SIG-M5 (cell line): Measurements from ENCODE around the gene PPM1H.
"Not testable (repeated sequence)": the region's sequence is repeated elsewhere in the genome, so short reads cannot be mapped to it uniquely, and the experiment has no call there.

Experiments
- DNase-seq: peaks from one replicate; lab custom pipeline; 2025; lab: John Stamatoyannopoulos, UW

Gene PPM1H

DNA sequence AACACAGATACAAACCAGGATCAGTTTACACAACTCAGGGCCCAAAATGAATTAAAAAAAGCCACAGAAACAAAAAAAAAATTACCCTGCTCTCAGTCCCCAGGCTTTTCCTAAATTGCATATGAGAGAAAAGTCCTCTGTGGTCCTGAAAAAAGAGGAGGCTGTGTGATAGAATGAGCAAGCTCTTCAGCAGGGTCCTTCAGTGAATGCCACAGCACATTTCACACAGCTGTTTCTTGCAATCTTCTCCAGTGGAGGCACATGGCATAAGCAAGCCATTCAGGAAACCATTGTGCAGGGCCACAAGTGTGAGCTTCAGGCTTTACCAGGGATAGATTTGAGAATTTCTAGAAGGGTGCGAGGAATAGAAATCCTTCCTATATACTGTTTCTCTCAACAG is 168.5 kb downstream of the PPM1H start:
- no peak for DNase-seq

DNA sequence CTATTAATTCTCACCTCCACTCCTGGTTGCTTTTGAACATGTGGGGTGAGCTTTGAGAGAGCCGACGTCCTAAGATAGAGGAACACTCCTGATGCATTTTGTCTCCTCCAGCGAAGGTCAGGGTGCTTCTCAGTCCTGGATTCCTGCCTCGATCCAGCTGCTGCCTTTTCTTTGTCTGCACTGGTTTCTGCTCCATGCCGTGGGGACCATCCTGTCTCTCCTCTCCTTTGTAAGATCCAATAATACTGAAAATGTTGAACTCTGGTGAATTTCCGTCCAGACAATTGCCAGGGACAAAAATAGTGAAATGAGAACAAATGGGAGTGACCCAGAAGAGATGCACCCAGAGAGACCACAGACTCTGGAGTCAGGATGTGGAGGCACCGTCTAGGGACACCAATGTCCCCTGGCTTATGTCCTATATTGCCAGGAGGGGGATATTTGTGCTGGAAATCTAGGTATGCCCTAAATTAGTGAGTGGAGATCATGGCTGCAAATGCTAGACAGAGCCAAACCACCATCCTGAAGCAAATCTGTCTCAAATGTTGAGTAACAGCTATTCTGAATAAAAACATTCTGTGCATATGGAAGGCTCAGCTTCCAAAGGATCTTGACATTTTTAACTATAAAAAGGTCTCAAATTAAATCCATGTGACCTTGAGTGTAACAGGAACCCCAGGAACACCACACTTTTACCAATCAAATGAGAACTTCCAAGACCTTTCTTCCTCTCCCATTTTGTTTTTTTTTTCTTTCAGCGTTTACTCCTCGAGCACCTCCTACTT is 170.9 kb downstream of the PPM1H start:
- DNase-seq, result no peak

- no peak for DNase-seq
These were observed 171.6 kb downstream of the PPM1H start for GRCh38 chr12:62763312-62763711.

DNA sequence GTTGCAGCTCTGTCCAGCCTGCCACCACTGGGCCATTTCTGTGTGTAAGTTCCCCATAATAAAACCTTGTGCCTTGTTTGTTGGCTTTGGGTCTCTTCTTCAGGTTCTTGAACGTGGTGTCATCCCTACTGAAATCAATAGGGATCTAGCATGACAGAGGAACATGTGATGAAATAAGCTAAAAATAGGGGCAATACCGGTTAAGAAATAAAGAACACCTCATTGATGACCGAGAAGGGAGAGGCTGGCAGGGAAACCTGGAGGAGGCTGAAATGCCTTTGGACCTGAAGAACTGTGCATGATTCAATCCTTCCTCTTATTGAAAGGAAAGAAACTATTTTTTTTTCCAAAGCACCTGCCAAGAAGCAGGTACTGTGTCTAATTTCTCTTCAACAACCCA is 172.3 kb downstream of the PPM1H start:
- DNase-seq, result no peak

GRCh38 chr12:62761658-62762057 is 173.3 kb downstream of the PPM1H start:
- DNase-seq, result no peak

- no peak for DNase-seq
These were observed 174.2 kb downstream of the PPM1H start for GRCh38 chr12:62760779-62761178.

DNA sequence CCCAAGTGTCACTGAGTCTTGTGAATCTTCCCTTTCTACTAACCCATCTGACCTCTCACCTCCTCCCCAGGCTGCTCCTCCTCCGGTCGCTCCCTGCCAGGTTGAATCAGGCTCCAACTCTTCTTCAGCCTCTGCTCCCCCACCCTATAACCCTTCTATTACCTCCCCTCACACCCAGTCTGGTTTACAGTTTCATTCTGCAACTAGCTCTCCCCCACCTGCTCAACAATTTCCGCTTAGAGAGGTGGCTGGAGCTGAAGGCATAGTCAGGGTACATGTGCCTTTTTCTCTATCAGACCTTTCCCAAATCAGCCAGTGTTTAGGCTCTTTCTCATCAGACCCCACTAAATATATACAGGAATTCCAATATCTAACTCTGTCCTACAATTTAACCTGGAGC is 174.6 kb downstream of the PPM1H start:
- DNase-seq, result not testable (repeated sequence)

GRCh38 chr12:62758216-62758615 is 176.7 kb downstream of the PPM1H start:
- DNase-seq, result no peak

DNA sequence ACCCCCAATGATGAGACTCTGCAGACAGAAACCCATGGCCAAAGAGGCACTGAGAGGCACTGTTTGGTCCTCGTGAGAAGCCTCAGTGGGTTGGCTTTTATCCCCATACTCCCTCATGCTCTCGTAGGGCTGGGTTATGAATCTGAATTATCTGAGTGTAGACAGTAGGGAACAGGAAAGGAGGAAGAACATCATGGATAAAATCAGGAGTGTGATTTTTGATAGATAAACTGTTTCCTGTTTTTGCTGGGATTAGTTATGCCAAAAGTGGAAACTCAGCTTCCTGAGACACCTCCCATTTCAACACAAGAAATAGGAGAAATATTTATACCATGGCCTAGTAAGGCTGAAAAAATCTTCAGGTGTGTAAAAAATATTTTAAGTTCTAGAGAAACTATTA is 177.9 kb downstream of the PPM1H start:
- DNase-seq, result no peak

GRCh38 chr12:62754706-62755105 is 180.2 kb downstream of the PPM1H start:
- no peak for DNase-seq

DNA sequence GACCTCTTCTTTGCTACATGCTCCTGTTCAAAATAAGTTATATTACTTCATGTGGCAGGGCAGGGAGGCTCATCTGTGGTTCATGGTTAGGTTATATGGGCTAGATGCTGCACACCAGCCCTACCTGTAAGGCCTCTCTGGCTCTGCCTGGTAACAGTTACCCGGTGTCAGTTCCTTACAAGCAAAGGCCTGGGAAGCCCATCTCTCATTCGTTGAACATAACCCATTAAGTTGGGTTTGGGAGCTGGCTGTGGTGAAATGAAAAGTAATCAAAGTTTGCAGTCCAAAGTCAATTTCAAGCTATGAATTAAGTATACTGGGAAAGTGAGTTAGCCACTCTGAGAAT is 183.2 kb downstream of the PPM1H start:
- no peak for DNase-seq

DNA sequence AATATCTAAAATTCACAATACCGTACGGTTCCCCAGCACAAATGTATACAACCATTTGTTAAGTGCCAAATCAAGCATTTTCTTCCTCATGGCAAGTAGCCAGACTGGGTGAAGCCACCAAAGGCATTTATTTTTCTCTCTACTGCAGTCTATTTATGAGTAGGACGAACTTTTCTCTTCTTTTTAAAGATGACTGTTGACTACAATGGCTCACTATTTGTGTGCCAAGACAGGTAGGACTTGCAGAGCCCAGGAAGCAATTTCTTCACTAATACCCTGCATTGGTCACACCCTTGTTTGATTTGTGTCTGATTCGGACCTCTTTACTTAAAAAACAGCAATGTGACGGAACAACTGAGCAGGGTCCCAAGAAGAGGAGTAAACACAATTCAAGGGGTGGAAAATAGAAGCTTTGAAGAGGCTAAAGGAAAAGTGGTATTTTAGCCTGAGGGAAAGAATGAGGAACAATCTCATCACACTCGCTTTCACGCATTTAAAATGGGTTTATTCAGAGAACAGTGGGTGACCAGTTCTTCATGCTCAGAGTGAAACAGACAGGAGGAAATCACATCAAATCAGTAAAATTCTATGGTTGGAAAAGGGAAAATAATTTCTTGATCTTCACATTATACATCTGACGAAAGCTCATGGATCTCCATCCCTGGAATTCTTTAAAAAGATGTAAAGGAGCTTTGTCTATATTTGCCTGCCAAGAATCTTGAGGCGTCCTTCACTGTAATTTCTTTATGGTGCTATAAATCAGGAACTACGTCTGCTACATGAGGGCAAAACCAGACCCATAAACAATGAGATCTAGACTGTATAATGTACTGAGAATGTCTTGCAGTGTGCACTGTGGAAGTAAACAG is 183.8 kb downstream of the PPM1H start:
- DNase-seq, result no peak

- no peak for DNase-seq
These were observed 185.4 kb downstream of the PPM1H start for GRCh38 chr12:62749586-62749985.

- DNase-seq, result no peak
These were observed 185.9 kb downstream of the PPM1H start for GRCh38 chr12:62748941-62749468.

- no peak for DNase-seq
These were observed 190.4 kb downstream of the PPM1H start for GRCh38 chr12:62744551-62744950.

- no peak for DNase-seq
These were observed 195.5 kb downstream of the PPM1H start for GRCh38 chr12:62739266-62740015.

GRCh38 chr12:62738616-62739015 is 196.3 kb downstream of the PPM1H start:
- no peak for DNase-seq

GRCh38 chr12:62738105-62738504 is 196.8 kb downstream of the PPM1H start:
- no peak for DNase-seq

- DNase-seq, result no peak
These were observed 197.3 kb downstream of the PPM1H start for GRCh38 chr12:62737615-62738014.

DNA sequence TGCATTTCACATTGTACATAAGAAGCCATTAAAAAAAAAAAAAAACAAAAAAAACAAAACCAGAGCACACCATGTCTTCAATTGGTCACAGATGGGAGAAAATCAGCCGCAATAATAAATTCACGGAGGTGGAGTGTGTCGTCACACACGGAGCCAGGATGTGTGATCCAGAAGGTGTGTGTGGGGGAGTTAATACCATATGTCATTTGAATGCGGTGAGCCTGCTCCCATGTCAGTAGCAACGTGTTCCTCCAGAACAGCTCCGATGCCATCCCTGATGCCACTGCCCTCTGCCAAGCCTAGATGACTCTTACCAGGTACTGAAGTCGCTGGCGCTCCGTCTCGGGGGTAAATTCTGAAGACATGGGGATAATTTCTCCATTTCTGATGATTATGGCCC is 197.8 kb downstream of the PPM1H start:
- no peak for DNase-seq

DNA sequence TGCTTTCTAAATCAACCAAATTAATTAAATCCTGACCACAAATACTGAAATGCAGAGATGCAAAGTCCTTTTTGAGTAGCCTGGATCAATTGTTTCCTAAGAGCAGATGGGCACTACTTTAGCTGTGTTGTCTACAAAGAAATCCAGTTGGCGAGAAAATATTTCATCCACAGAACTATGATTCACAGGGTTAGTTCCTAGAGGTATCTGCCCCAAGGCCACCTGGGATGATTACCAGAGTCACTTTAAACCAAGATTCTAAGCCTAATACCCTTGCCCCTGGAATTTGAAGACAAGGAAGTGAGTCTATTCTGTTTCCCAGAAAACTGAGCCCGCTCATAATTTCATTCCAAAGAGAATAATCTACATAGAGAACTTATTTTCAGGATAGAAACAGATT is 198.4 kb downstream of the PPM1H start:
- no peak for DNase-seq

GRCh38 chr12:62732861-62733427 is 202.0 kb downstream of the PPM1H start:
- DNase-seq, result no peak
